Dermis microvascular lymphatic vessel endothelial cell (primary cell): ENCODE results near the gene NFATC3. TPM values are rescaled to one million over a fixed set of nuclear protein-coding genes. Genes with fewer than 3 reads are reported as not detected.

Experiments used
- DNase-seq, 2 donors: peaks; one replicate each; pipeline versions ENCODE4 v3.0.0 to v3.0.0-alpha.2; 2010; ENCODE audit warnings: low read depth in 2 of 2
- total RNA-seq: library from RNA; depleted of rRNA; stranded (reverse); fragments of >200 nt; gene quantifications from 2 replicates; pipeline ENCODE4 v1.2.1, GENCODE V29; 2014

The NFATC3 gene
- total RNA-seq, 1 donor from 2014 or later, result 15.7 TPM

DNA sequence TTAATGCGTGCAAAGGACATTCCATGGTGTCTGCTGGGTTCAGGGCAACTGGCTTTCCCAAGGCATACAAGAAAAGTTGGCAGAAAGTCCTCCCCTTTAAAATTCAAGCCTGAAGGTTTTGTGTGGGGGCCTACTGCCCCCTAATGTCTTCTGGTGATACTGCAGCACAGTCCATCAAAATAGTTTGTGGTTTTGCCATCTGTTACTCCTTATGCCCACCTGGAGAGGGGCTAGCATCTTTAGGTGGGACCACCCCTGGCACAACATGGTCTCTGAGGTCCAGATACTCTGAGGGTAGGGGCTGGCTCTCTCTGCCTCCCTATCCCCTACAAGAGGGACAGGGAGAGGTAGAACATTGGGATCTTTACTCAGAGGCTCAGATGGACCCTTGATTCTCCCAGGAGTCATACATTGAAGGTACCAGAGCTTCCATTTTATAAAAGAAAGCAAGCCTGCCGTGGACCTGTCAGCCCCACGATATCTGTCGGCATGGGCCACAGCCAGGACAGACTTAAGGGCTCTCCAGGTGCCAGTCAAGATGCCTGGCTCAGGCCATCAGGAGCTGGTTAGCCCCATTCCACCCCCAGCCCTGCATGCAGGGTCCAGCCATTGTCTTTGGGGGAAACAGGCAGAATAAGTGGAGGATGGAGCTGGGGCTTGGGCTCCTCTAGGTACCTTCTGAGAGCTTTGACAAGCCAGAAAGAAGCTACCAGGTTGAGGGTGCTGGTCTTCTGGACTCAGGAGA, 144.4 kb downstream of the NFATC3 start:
- DNase-seq, result peak; percentile 49 to 60

DNA sequence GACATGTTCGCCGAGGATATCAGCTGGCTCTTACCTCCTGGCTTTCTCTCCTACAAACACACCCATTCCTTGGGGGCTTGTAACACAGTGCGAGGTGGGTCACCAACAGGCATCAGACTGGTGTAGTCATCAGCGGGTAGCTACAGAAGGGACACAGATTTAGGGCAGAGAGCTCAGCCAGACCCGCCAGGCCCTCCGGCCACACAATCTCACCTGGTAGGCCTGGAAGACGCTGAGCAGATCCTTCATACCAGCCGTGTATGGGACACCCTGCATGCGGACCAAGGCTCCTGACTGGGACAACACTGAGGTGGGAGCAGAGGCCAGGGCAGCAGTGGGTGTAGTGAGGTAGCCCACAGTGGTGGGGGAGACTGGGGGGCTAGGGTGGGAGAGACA, 145.0 kb downstream of the NFATC3 start:
- DNase-seq, result no peak

DNA sequence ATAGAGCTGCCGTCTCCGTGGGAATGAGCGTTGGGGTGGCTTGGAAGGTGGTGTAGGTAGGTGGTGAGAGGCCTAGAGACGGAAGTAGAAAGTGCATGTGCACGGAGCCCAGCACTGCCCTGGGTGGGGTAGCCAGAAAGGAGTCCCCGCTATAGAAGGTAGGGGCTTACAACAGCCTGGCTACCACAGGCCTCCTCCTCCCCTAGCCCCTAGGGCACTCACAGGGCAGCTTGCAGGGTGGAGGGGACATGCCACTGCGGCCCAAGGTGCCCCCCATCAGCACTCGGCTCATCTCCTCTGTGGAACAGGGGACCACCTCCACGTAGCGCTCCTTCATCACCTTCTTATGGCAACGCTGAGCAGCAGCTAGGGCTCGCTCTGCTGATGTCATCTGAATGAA, 145.8 kb downstream of the NFATC3 start:
- no peak for DNase-seq

DNA sequence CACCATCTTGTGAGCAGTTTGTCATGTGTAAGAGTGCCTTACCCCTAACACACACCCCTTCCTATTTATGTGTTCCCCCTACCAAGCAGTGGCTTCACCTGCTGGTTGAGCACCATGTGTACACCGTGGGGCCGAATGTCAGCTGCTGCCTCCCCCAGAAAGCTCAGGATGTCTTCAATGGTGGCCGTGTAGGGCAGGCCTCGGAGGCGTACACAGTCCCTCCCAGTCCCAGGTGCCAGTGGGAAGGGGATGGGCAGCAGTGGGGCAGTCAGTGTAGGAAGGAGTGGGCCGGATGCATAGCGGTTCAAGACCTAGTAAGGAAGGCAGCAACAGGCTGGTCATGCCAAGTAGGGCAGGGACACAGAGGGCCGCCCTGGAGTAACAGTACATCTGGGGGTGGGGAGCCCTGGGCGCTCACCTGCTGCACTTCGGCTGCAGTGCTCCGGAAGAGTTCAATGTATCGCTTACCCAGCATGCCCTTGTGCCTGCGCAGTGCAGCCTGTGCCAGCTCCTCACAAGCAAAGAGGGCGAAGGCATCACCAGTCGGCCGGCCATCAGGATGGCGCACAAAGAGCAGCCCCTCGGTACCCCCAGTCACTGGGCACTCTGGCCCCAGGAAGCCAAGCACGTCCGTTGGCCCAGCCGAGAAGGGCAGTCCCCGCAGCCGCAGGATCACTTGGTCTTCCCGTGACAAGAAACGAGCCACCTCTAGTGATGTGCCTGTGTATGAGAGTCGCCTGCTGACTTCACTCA, 146.4 kb downstream of the NFATC3 start:
- no peak for DNase-seq

DNA sequence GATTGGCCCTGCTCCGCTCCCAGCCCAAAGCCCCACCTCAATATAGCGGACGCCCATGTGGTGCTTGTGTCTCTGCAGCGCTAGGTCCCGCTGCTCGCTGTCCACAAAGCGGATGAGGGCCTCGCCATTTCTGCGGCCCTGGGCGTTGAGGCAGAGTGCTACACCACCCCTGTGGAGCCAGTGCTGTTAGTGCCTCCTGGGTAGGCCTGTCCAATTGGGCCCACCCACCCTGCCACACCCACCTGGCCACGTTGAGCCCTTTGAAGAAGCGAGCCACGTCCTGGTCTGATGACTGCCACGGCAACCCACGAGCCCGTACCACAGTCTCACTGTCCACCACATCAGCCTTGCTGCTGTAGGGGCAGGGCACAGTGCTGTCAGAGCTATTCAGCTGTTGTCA, 147.2 kb downstream of the NFATC3 start:
- DNase-seq, result no peak

DNA sequence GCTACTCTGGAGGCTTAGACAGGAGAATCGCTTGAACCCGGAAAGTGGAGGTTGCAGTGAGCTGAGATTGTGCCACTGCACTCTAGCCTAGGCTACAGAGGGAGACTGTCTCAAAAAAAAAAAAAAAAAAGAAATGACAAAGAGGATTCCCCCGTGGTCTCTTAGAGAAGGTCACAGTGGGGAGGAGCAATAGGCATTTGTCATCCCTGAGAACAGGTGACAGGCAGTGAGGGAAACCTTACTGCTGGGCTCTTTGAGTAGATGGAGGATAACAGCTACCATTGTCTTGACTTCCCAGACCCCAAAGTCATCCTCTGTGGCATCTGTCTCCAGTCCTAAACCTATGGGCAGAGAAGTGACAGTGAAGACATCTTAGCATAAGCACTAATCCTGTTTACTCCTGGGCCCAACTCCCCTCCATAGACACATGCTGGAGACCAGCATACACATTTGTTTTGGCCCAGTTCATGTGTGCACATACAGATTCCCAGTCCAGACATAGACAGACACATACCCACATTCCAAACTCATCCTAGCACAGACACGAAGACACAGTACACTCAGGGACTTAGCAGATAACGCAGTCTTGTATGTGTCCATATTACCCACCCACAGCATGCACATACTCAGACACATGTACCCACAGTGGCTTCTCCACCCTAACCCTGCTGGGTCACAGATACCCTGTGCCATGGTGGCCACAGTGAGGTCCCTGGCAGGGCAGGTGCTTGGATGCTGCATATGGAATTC, 148.1 kb downstream of the NFATC3 start:
- no peak for DNase-seq

DNA sequence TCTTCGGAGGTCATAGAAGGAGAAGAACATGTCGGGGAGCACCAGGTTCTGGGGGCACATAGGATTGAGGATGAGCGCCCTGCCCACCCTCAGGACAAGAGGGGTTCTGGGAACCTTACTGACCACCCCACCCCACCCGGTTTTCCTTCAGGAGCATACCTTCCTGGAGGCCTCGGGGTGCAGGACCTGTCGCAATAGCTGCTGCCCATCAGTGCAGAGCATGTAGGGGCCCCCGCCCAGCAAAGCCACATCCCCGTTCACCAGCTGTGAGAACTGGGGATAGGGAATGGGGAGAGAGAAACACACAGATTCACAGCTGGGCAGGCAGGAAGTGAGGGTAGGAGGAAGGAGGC, 148.6 kb downstream of the NFATC3 start:
- no peak for DNase-seq

DNA sequence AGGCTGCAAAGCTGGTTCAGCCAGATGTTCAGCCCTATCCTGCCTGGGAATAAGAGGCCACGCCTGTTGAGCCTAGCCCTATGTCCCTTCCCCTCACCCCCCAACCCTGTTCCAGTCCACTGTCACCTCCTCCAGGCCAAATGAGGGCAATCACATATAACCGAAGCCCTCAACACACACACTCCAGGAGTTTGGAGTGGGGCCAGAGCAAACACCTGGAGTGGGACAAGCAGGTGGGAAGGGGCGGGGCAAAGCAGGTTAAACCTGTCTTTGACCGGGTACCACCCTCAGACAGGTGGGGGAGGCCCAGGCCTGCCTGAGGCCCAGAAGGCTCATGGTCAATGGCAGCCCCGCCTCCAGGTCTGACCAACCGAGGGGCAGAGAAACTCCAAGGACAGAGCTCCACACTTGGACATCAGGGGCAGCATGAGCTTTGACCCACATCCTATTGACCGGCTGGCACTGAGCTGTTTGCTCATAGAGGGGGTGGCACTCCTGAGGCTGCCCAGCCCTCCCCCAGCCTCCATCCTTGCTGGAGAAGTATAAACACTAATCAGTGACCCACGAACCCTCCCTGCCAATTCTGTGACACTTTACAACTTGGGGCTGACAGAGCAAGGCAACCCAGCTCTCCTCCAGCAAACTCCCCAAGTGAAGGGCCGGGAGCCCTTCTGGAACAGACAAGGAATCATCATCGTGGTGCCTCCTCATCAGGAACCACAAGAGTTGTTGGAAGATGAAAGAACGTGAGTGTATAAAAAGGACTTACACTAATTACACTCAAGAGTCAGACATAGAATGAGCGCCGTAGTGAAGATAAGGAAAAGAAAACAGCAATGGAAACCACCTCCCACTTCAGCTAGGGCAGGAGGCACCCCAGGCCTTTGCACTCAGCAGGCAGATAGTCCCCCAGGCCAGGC, 149.3 kb downstream of the NFATC3 start:
- DNase-seq, result no peak

DNA sequence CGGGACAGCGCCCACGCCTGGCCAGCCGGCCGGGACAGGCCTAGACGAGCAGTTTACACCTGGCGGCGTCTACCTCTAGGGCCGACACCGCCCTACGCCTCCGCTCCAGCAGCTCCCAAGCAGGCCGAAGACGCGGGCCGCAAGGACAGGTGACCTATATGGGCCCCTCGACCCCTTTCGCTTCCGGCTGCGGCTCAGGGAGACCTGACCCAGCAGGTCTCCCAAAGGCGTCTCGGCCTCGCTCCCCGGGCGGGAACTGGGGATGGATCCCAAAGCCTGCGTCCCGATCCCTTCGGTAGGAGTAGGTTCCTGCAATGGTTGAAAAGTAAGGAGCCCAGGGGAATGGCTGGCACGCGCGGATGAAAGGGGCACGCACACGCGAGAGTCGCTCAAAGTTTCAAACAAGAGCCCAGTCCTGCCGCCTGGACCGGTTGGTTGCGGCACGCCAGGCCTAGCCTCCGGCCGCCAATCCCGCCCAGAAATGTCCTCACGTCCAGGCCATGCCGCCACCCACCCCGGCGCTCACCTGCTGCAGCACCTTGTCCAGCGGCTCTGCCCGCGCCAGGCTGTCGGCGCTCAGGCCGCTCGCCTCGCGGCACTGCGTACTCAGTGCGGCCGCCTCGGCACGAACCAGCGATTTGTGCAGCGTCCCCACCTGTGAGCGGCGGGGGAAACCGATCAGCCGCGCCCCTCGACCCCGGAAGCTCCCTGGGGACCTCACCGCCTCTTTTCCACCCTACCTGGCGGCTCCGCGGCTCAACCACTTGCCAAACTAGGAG, 150.1 kb downstream of the NFATC3 start:
- DNase-seq, result no peak

DNA sequence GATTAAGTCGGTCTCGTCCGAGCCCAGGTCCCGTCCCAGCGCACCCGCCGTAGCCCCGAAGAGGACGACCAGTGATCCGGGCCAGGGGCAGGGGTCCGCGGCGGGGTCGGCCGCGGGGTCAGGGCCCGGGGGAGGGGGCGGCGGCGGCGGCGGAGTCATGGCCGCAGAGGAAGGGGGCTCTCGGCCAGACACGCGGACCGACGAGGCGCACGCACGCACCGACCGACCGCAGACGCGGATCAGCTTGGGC, 150.6 kb downstream of the NFATC3 start, which contains the start of gene ESRP2:
Gene ESRP2, minus strand, starts transcription at position 241 of the 250 bp plus-strand sequence. Its CDS starts 82 bp downstream, at position 159.
- DNase-seq, result no peak

DNA sequence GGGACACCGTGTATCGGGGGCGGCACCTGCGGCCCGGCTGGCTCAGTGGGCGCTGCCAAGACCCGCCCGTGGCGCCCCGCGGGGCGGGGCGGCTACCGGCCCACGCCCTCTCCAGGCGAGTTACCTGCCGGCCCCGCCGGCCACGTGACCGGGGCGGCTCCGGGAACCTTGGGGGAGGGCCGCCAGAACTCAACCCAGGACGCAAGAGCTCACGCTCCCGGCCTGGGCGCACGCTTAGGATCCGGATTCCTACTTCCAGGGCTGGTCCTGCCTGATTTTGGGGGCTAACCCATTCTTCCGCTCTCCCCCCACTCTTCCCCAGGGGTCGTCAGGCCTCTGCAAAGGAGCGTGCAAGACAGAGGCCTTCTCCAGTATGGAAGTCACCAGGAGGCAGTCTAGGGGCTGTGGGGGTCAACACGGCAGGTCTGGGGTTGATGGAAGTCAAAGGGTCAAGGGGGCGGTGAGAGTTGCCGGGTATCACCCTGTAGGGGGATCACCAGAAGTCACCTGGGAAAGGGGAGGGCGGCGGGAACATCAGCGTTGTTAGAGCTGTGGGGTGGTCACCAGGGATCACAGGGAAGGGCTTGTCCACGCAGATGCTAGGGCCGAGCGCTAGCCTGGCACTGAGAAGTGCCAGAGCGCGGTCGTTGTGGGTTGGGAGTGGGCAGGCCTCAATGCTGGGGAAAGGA, 151.1 kb downstream of the NFATC3 start:
- DNase-seq, result peak in 1 of 2 donors; percentile 41

DNA sequence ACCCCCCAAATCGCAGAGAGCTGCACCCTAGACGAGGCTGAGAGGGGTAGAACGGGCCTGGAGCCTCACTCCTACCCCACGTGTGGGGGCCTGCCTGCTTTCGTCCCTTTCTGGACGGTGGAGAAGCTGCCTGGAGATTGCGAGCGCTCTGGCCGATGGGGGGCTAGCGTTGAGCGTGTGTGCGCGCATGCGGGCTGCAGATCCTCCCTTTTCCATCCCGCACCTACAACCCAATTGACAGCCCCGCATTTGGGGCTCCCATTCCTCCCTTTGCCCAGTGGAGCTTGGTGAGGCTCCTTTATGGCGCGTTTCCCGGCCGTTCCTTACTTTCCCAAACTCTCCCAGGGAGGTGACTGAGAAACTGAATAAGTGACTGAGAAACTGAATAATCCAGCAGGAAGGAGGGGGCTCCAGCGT, 151.7 kb downstream of the NFATC3 start:
- no peak for DNase-seq

DNA sequence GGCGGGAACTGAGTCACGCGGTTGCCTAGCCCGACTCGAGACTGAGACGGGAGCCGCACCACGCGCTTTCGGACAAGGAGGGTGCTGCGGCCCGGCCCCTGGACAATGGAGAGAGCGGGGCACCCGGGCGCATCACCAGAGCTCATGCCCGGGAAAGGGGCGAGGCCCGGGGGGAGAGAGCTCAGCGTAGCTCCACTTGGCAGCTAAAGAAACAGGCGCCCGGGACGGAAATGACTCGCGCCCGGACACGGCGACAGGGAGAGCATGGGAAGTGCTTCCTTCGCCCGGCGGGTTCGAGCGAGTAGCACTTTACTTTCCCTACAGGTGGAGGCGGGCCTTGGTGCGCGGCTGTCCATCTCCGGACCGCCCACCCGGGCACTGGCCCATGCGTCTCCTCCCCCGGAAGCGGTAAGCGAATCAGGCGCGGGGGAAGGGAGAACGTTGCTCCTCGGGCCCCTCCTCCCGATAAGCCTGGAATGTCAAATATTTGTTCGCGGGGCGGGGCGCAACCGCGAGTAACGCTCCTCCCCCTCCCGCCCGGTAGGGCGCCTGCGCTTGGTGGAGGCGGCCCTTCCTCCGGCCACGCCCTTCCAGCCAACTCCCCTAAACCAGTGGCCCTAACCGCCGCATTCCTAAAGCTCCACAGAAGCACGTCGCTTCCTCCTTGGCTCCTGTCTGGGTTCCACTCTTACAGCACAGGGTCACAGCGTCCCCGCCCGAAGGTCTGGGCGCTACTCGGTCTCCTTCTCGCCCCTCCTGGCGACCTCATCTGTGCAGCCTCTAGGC, 152.3 kb downstream of the NFATC3 start:
- DNase-seq, result peak; percentile 94 to 98

DNA sequence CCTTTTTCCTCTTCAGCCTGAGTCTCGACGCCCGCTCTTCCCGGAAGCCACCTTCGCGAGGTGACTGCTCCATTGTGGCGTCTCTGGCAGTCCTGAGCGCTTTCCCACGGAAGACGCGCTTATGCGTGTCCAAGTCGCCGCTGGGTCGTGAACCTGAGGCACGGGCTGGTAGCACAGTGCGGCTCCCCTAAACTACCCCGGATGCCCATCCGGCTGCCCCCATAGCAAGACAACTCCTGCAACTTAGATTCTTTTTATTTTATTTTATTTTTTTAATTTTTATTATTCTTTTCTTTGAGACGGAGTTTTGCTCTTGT, 152.8 kb downstream of the NFATC3 start:
- DNase-seq, result no peak

DNA sequence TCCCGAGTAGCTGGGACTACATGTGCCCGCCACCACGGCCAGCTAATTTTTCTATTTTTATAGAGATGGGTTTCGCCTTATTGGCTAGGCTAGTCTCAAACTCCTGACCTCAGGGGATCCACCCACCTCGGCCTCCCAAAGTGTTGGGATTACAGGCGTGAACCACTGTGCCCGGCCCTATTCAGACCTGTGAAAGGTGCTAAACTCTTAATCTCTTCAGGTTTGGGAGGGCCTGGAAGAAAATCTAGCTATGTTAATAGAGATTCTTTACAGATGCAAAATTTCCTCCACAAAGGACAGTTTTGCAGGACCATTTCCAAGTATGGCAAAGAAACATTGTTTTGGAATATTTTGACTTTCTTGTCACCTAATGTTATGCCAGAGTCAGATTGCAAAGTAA, 156.9 kb downstream of the NFATC3 start:
- DNase-seq, result no peak

DNA sequence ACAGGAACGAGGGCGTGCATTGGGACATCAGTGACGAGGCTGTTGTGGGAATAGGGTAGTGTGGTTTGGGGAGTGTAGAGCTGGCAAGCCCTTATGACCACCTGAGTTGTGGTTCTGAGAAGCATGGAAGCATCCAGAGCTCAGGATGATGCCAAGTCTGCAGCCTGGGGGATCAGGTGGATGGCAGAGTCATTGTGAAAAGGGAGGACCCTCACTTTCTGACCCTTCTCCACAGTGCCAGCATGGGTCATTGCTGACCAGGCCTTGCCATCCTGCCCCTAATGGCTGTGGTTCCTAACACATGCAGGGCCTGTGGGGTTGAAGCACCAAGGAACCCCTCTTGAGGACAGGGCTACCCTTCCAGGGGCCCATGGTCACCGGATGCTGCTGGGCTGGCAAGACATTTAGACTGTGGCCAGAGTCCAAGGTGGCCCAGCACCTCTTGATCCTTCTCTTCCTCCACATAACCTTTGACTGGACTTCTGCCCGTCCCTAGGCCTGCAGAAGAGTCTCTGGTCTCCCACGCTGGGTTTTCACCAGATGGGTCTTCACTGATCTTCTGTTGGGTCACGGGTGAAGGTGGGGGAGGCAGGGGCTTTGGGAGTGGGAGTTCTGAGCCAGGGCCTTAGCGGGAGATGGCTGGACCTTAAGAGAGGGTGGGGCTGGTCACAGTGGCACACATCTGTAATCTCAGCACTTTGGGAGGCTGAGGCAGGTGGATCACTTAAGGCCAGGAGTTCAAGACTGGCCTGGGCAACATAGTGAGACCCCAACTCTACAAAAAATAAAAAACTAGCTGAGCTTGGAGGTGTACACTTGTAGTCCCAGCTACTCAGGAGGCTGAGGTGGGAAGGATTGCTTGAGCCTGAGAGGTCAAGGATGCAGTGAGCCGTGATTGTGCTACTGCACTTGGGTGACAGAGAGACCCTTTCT, 158.0 kb downstream of the NFATC3 start:
- no peak for DNase-seq

DNA sequence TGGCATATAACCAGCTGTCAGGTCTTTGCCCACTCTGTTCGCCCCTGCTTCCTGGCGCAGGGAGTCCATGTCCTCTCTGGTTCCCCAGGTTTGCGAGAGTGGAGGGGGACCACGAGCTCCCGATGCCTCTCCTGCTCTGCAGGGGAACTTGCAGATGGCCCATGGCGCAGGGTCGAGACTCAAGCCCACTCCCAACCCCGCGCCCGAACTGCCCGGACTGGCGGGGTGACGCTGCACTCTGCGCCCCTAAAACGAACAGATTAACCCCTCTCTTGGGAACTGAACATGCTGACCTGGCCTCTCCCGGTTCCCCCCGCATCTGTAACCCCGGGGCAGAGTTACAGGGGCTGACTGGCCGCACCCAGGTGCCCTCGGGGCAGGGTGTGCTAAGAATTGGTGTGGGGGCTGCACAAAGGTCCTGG, 159.3 kb downstream of the NFATC3 start:
- DNase-seq, result no peak
